Camera-type eye (tissue), 1 donor: ENCODE measurements around the gene C9orf152. TPM values are rescaled to one million over a fixed set of nuclear protein-coding genes. Genes with fewer than 3 reads are reported as not detected.

Experiments
- total RNA-seq: library from RNA; depleted of rRNA; stranded (reverse); fragments of >200 nt; gene quantifications from one replicate; pipeline ENCODE4 v1.2.3, GENCODE V29; 2014

C9orf152 gene
- 0.38 TPM for total RNA-seq

GRCh38 chr9:110208031-110208430 lies at the start of gene C9orf152:
TSS of gene C9orf152 (minus strand) at chr9:110208159. CDS start at chr9:110207579, 580 bp downstream.

GRCh38 chr9:110256380-110257096 lies 48.6 kb upstream of the C9orf152 start, which contains the start of gene TXN:
TSS of gene TXN (minus strand) at chr9:110256507. CDS start at chr9:110256435, 72 bp downstream.

Other genes with a start within 250 kb of the C9orf152 start
- 47.2 TPM for gene TXN, start 48.3 kb upstream of the C9orf152 start, total RNA-seq
- not detected for gene TXNDC8, start 129.7 kb upstream of the C9orf152 start, total RNA-seq